HepG2 (cell line): ENCODE data around the gene POPDC2. TPM values are rescaled to one million over a fixed set of nuclear protein-coding genes. Genes with fewer than 3 reads are reported as not detected.

Experiments
- ATAC-seq: fragments of 200-7000 bp; cut with Tn5 transposase; 3 replicates; pipeline ENCODE4 v1.9.1; 2020; ENCODE audit warnings: mild to moderate bottlenecking, moderate library complexity
- BruUV-seq: library from RNA; stranded (reverse); fragments of 400-500 nt; replicated peaks from 2 replicates; lab custom pipeline; 2021; lab: Mats Ljungman, UMichigan
- CTCF ChIA-PET: fragments of 300-600 bp; formaldehyde crosslinking; extraction: SDS; loops from one replicate; lab custom pipeline; 2021; ENCODE audit warnings: low total read pairs, inconsistent platforms, low intra/inter-chr PET ratio; lab: Yijun Ruan, JAX
- POLR2A ChIA-PET: fragments of 350-600 bp; sonication (Branson Sonifier 250); formaldehyde crosslinking; loops from one replicate; lab custom pipeline; 2020; ENCODE audit warnings: antibody characterized with exemption, inconsistent platforms; lab: Yijun Ruan, JAX
- DNase-seq: peaks from one replicate; pipeline ENCODE4 v3.0.0-alpha.2; 2015; ENCODE audit warnings: low spot score
- FAIRE-seq: peaks from 3 replicates; lab custom pipeline; 2011; peaks lifted over from hg19 to GRCh38; lab: Jason Lieb, UNC
- H2AFZ ChIP-seq: one replicate; pipeline ENCODE4 v1.6.1; 2011; ENCODE audit warnings: low read length, inconsistent platforms
- H3K27ac ChIP-seq: fragments of 300-600 bp; 3 replicates; pipeline ENCODE4 v1.8.0; 2011; ENCODE audit warnings: mixed run types, mild to moderate bottlenecking, mixed read lengths, low read length, inconsistent platforms; ENCODE audit not compliant: insufficient read depth; ENCODE audit errors: extremely low read length
- H3K27me3 ChIP-seq, 2 experiments: fragments of 200-600 bp in 1 of 2; 2 replicates in 1 of 2; 3 replicates in 1 of 2; pipeline versions ENCODE4 v1.6.0 to v1.8.0; 2011; ENCODE audit warnings: low read length in 2 of 2, mild to moderate bottlenecking in 2 of 2, moderate library complexity in 2 of 2, inconsistent platforms in 1 of 2; ENCODE audit not compliant: insufficient read depth in 2 of 2, control insufficient read depth in 1 of 2
- H3K36me3 ChIP-seq, 2 experiments: fragments of 200-600 bp in 1 of 2; replicated peaks in 1 of 2; 2 replicates in 1 of 2; 3 replicates in 1 of 2; pipeline versions ENCODE4 v1.5.1 to v1.8.0; 2011; ENCODE audit warnings: low read length in 2 of 2, inconsistent platforms in 1 of 2; ENCODE audit not compliant: insufficient read depth in 2 of 2, control insufficient read depth in 1 of 2
- H3K4me1 ChIP-seq: 2 replicates; pipeline ENCODE4 v1.5.1; 2012; ENCODE audit warnings: low read length, inconsistent platforms; ENCODE audit not compliant: insufficient read depth
- H3K4me2 ChIP-seq: 2 replicates; pipeline ENCODE4 v1.6.0; 2011; ENCODE audit warnings: low read depth, low read length, inconsistent platforms
- H3K4me3 ChIP-seq, 3 experiments: fragments of 200-600 bp in 1 of 3; sonication (generic), shearing (Covaris generic) in 1 of 3; replicated peaks in 1 of 3; 2 replicates each; pipeline ENCODE4 v1.5.1; 2011 to 2016; ENCODE audit warnings: low read length in 3 of 3, inconsistent platforms in 2 of 3, low read depth in 2 of 3, mild to moderate bottlenecking in 2 of 3, control low read depth in 1 of 3, mixed read lengths in 1 of 3; ENCODE audit not compliant: insufficient read depth in 1 of 3
- H3K79me2 ChIP-seq: one replicate; pipeline ENCODE4 v1.6.1; 2011; ENCODE audit warnings: low read length, inconsistent platforms; ENCODE audit not compliant: insufficient read depth
- H3K9ac ChIP-seq: 2 replicates; pipeline ENCODE4 v1.6.0; 2011; ENCODE audit warnings: mild to moderate bottlenecking, low read depth, low read length, inconsistent platforms; ENCODE audit not compliant: insufficient read depth
- H3K9me3 ChIP-seq: 2 replicates; pipeline ENCODE4 v1.5.1; 2012; ENCODE audit warnings: mild to moderate bottlenecking, low read length
- H4K20me1 ChIP-seq: 2 replicates; pipeline ENCODE4 v1.6.0; 2011; ENCODE audit warnings: inconsistent platforms, mild to moderate bottlenecking, low read length, moderate library complexity; ENCODE audit not compliant: insufficient read depth
- ARID2 ChIP-seq: sonication (generic); formaldehyde crosslinking; IDR thresholded peaks from 2 replicates; pipeline ENCODE4 v1.8.1; 2022; ENCODE audit warnings: mild to moderate bottlenecking, missing genetic modification reagents, borderline replicate concordance
- CBX5 ChIP-seq: sonication (generic); formaldehyde crosslinking; IDR thresholded peaks from 2 replicates; pipeline ENCODE4 v1.4.0; 2020; ENCODE audit warnings: missing genetic modification reagents, borderline replicate concordance
- KDM1A ChIP-seq: IDR thresholded peaks from 2 replicates; pipeline ENCODE4 v1.6.1; 2016; ENCODE audit warnings: missing compliant biosample characterization
- NFIC ChIP-seq: IDR thresholded peaks from 2 replicates; pipeline ENCODE4 v1.6.1; 2012; ENCODE audit warnings: mild to moderate bottlenecking, low read length, inconsistent platforms
- PRMT3 ChIP-seq: sonication (generic); formaldehyde crosslinking; IDR thresholded peaks from 2 replicates; pipeline ENCODE4 v1.8.1; 2022; ENCODE audit warnings: low read depth, mild to moderate bottlenecking, moderate library complexity, missing genetic modification reagents, borderline replicate concordance
- SP2 ChIP-seq: sonication (generic); formaldehyde crosslinking; IDR thresholded peaks from 2 replicates; pipeline ENCODE4 v1.5.1; 2020; ENCODE audit warnings: mild to moderate bottlenecking, missing genetic modification reagents
- TIGD3 ChIP-seq: sonication (generic); formaldehyde crosslinking; IDR thresholded peaks from 2 replicates; pipeline ENCODE4 v1.5.1; 2020; ENCODE audit warnings: mild to moderate bottlenecking, missing genetic modification reagents, borderline replicate concordance
- ZFP1 ChIP-seq: IDR thresholded peaks from 2 replicates; pipeline ENCODE4 v1.6.1; 2016
- ZMYM4 ChIP-seq: sonication (generic); formaldehyde crosslinking; IDR thresholded peaks from 2 replicates; pipeline ENCODE4 v1.8.1; 2023; ENCODE audit warnings: mild to moderate bottlenecking, missing genetic modification reagents
- ZNF12 ChIP-seq: sonication (generic); formaldehyde crosslinking; IDR thresholded peaks from 2 replicates; pipeline ENCODE4 v1.5.0; 2020; ENCODE audit warnings: missing genetic modification reagents
- ZNF3 ChIP-seq: IDR thresholded peaks from 2 replicates; pipeline ENCODE4 v1.7.0; 2017; ENCODE audit warnings: inconsistent platforms
- ZNF446 ChIP-seq: sonication (generic); formaldehyde crosslinking; IDR thresholded peaks from 2 replicates; pipeline ENCODE4 v1.5.0; 2020; ENCODE audit warnings: mild to moderate bottlenecking, missing genetic modification reagents
- ZNF740 ChIP-seq: sonication (generic); formaldehyde crosslinking; IDR thresholded peaks from 2 replicates; pipeline ENCODE4 v1.4.0; 2020; ENCODE audit warnings: missing genetic modification reagents
- WGBS: methylation state at CpG from one replicate; pipeline ENCODE4 v1.1.6; 2017; ENCODE audit warnings: low lambda C conversion rate; 5-methylcytosine and 5-hydroxymethylcytosine counted together
- in situ Hi-C: cut with HindIII; loops from 2 replicates; pipeline ENCODE4 v1.10.0; 2017; ENCODE audit warnings: low pct_unique_long_range_greater_than_20kb; ENCODE audit not compliant: extremely low pct_ligation_motif_present
- intact Hi-C: fragments of 100-400 bp; cut with micrococcal nuclease; formaldehyde crosslinking; loops from one replicate; pipeline ENCODE4 v1.10.0; 2022; ENCODE audit not compliant: unreplicated experiment
- polyA plus RNA-seq, 8 experiments: library from polyadenylated mRNA; depleted of rRNA in 3 of 8; stranded (reverse) in 7 of 8; unstranded in 1 of 8; fragments of >200 nt; fragmentation: Illumina TruSeq in 4 of 8; extraction: Trizol in 4 of 8; gene quantifications; 2 replicates each; pipeline versions ENCODE4 v1.2.1 to v1.2.3, GENCODE V29; 2011 to 2016; ENCODE audit warnings: low read depth in 4 of 8, missing spikeins in 1 of 8, mixed read lengths in 1 of 8; ENCODE audit not compliant: insufficient read depth in 1 of 8
- total RNA-seq, 5 experiments: library from RNA; depleted of rRNA; stranded (reverse); fragments of >200 nt; fragmentation: Illumina TruSeq; extraction: Trizol; gene quantifications; 2 replicates each; pipeline ENCODE4 v1.2.3, GENCODE V29; 2016; ENCODE audit warnings: low read depth in 1 of 5
- TF ChIP-seq, protein P1 (sequence below): IDR thresholded peaks from 2 replicates; pipeline ENCODE4 v1.6.1; 2016; ENCODE audit warnings: control low read depth
- TF ChIP-seq, protein P2 (sequence below): sonication (generic); formaldehyde crosslinking; IDR thresholded peaks from 2 replicates; pipeline ENCODE4 v1.8.1; 2022; ENCODE audit warnings: low read depth, mild to moderate bottlenecking, missing genetic modification reagents
- TF ChIP-seq, protein P3 (sequence below): sonication (generic); formaldehyde crosslinking; IDR thresholded peaks from 2 replicates; pipeline ENCODE4 v1.9.0; 2021; ENCODE audit warnings: missing genetic modification reagents, borderline replicate concordance

The POPDC2 gene
- total and polyA plus RNA-seq, 2 of the 13 experiments (the other 11 are each of a cell fraction or from before 2014, with no cell fraction given) = 0.18 to 0.58 TPM

GRCh38 chr3:119608405-119609000, 51.9 kb downstream of the POPDC2 start (continued):
- TF ChIP-seq TIGD3 (no peak), NFIC (no peak), ARID2 (CRISPR knock-in tag) (no peak), ZNF740 (no peak), ZMYM4 (CRISPR knock-in tag) (no peak), SP2 (CRISPR knock-in tag) (no peak)
- TF ChIP-seq, protein P1, sequence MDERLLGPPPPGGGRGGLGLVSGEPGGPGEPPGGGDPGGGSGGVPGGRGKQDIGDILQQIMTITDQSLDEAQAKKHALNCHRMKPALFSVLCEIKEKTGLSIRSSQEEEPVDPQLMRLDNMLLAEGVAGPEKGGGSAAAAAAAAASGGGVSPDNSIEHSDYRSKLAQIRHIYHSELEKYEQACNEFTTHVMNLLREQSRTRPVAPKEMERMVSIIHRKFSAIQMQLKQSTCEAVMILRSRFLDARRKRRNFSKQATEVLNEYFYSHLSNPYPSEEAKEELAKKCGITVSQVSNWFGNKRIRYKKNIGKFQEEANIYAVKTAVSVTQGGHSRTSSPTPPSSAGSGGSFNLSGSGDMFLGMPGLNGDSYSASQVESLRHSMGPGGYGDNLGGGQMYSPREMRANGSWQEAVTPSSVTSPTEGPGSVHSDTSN = no peak
- TF ChIP-seq, all 625 proteins: peak for 0

- CTCF ChIA-PET = no interaction called here
- H4K20me1 ChIP-seq = no peaks in the 10 kb centered on the region
- H2AFZ ChIP-seq = no peak overlapping the region
- no TSS peak for BruUV-seq
- 0% methylated on average over 1 of the region's 1 CpG for WGBS
- no peaks in the 10 kb centered on the region for H3K36me3 ChIP-seq
- no peaks in the 10 kb centered on the region for H3K4me1 ChIP-seq
- POLR2A ChIA-PET = no interaction called here
- H3K9ac ChIP-seq = no peak overlapping the region
- no peak overlapping the region for H3K4me2 ChIP-seq
- no peaks in the 10 kb centered on the region for H3K9me3 ChIP-seq
- DNase-seq (no peak), FAIRE-seq (no peak), ATAC-seq (no peak)
- H3K79me2 ChIP-seq = no peaks in the 10 kb centered on the region
- H3K27me3 ChIP-seq = no peaks in the 10 kb centered on the region; a peak in 1 of 5 replicates
- no peak overlapping the region for H3K4me3 ChIP-seq
- in situ Hi-C loops = no loop called here
- intact Hi-C loops = no loop called here
- no peak overlapping the region for H3K27ac ChIP-seq
- TF ChIP-seq, protein P2, sequence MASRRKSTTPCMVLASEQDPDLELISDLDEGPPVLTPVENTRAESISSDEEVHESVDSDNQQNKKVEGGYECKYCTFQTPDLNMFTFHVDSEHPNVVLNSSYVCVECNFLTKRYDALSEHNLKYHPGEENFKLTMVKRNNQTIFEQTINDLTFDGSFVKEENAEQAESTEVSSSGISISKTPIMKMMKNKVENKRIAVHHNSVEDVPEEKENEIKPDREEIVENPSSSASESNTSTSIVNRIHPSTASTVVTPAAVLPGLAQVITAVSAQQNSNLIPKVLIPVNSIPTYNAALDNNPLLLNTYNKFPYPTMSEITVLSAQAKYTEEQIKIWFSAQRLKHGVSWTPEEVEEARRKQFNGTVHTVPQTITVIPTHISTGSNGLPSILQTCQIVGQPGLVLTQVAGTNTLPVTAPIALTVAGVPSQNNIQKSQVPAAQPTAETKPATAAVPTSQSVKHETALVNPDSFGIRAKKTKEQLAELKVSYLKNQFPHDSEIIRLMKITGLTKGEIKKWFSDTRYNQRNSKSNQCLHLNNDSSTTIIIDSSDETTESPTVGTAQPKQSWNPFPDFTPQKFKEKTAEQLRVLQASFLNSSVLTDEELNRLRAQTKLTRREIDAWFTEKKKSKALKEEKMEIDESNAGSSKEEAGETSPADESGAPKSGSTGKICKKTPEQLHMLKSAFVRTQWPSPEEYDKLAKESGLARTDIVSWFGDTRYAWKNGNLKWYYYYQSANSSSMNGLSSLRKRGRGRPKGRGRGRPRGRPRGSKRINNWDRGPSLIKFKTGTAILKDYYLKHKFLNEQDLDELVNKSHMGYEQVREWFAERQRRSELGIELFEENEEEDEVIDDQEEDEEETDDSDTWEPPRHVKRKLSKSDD = no peak
- TF ChIP-seq ZFP1 (CRISPR knock-in tag) (no peak), ZNF3 (CRISPR knock-in tag) (no peak), PRMT3 (CRISPR knock-in tag) (no peak), ZNF12 (CRISPR knock-in tag) (no peak), ZNF740 (no peak), KDM1A (CRISPR knock-in tag) (no peak), CBX5 (no peak), ZNF446 (CRISPR knock-in tag) (no peak)
- TF ChIP-seq, protein P3, sequence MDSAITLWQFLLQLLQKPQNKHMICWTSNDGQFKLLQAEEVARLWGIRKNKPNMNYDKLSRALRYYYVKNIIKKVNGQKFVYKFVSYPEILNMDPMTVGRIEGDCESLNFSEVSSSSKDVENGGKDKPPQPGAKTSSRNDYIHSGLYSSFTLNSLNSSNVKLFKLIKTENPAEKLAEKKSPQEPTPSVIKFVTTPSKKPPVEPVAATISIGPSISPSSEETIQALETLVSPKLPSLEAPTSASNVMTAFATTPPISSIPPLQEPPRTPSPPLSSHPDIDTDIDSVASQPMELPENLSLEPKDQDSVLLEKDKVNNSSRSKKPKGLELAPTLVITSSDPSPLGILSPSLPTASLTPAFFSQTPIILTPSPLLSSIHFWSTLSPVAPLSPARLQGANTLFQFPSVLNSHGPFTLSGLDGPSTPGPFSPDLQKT (CRISPR knock-in tag) = no peak
These were observed 55.5 kb downstream of the POPDC2 start for GRCh38 chr3:119604878-119605277.
